ENCODE measurements around the gene PERCC1.

GRCh38 chr16:1383556-1383955 lies 47.3 kb upstream of the PERCC1 start:
- TF ChIP-seq POLR2A (IDR thresholded peaks at IDR 0.05) (no peak), CTCF (IDR thresholded peaks at IDR 0.05) (no peak)

Measured in testis (tissue), 2 donors.